Measurements from ENCODE around the gene SLCO2A1.

The SLCO2A1 gene

GRCh38 chr3:133895208-133896001 is 134.3 kb downstream of the SLCO2A1 start, which contains the start of gene RAB6B (continued):
- TF ChIP-seq ZNF785 (tag by site-specific recombination; IDR thresholded peaks at IDR 0.05) (0 out of 2 replicates have a peak, but pooled peaks have one; percentile 42), ZNF398 (tag by site-specific recombination; IDR thresholded peaks at IDR 0.05) (peak; percentile 99), PATZ1 (tag by site-specific recombination; IDR thresholded peaks at IDR 0.05) (peak; percentile 77), ZBTB1 (tag by site-specific recombination; IDR thresholded peaks at IDR 0.05) (0 out of 2 replicates have a peak, but pooled peaks have one; percentile 33), KLF8 (tag by site-specific recombination; IDR thresholded peaks at IDR 0.05) (peak; percentile 67; the same call in 1 of the 2 replicates), ZNF138 (tag by site-specific recombination; IDR thresholded peaks at IDR 0.05; ENCODE audit: borderline replicate concordance) (no peak), ZBTB8A (tag by site-specific recombination; IDR thresholded peaks at IDR 0.05) (peak; percentile 94), OSR2 (tag by site-specific recombination; IDR thresholded peaks at IDR 0.05) (no peak), ZNF148 (tag by site-specific recombination; IDR thresholded peaks at IDR 0.05; ENCODE audit: borderline replicate concordance) (0 out of 2 replicates have a peak, but pooled peaks have one; percentile 27), KLF16 (tag by site-specific recombination; IDR thresholded peaks at IDR 0.05) (0 out of 2 replicates have a peak, but pooled peaks have one; percentile 34), ZNF843 (tag by site-specific recombination; IDR thresholded peaks at IDR 0.05) (no peak), ZNF549 (tag by site-specific recombination; IDR thresholded peaks at IDR 0.05) (no peak), ZBTB11 (tag by site-specific recombination; conservative IDR thresholded peaks at IDR 0.05; ENCODE audit: low read depth) (no peak), SETDB1 (IDR thresholded peaks at IDR 0.05; ENCODE audit: insufficient read length, low read length) (no peak), GLI2 (tag by site-specific recombination; IDR thresholded peaks at IDR 0.05; ENCODE audit: borderline replicate concordance, low read depth) (no peak), ZNF426 (tag by site-specific recombination; IDR thresholded peaks at IDR 0.05) (no peak), PRDM10 (tag by site-specific recombination; IDR thresholded peaks at IDR 0.05) (peak; percentile 91), EGR2 (tag by site-specific recombination; IDR thresholded peaks at IDR 0.05; ENCODE audit: low read depth) (peak; percentile 93), ZNF26 (tag by site-specific recombination; IDR thresholded peaks at IDR 0.05) (no peak), ZNF112 (tag by site-specific recombination; IDR thresholded peaks at IDR 0.05) (no peak), ZNF600 (tag by site-specific recombination; IDR thresholded peaks at IDR 0.05) (peak; percentile 70), ZNF350 (tag by site-specific recombination; IDR thresholded peaks at IDR 0.05) (no peak), ZNF2 (tag by site-specific recombination; IDR thresholded peaks at IDR 0.05) (0 out of 2 replicates have a peak, but pooled peaks have one; percentile 27)
